CD8-positive, alpha-beta memory T cell (primary cell): ENCODE measurements around the gene SUSD4. TPM values are rescaled to one million over a fixed set of nuclear protein-coding genes. Genes with fewer than 3 reads are reported as not detected.

Experiments
- CTCF ChIA-PET: fragments of 350-600 bp; sonication (Branson Sonifier 250); formaldehyde crosslinking; loops from one replicate; lab custom pipeline; 2021; ENCODE audit warnings: antibody characterized with exemption; lab: Charles Lee
- POLR2A ChIA-PET: fragments of 350-600 bp; sonication (Branson Sonifier 250); formaldehyde crosslinking; loops from one replicate; lab custom pipeline; 2021; ENCODE audit warnings: antibody characterized with exemption; lab: Charles Lee
- DNase-seq, 5 donors: peaks; one replicate each; pipeline versions ENCODE4 v3.0.0 to v3.0.0-alpha.2; 2020 to 2022; ENCODE audit warnings: mixed read lengths in 1 of 5
- H3K27ac ChIP-seq: one replicate; pipeline ENCODE4 v1.7.0; 2013; ENCODE audit warnings: low read depth, mild to moderate bottlenecking, low read length, moderate library complexity
- H3K27me3 ChIP-seq: 2 replicates; pipeline ENCODE4 v1.7.0; 2013; ENCODE audit warnings: low read length, mild to moderate bottlenecking; ENCODE audit not compliant: insufficient read depth, poor library complexity, severe bottlenecking
- H3K36me3 ChIP-seq: 2 replicates; pipeline ENCODE4 v1.7.0; 2013; ENCODE audit warnings: mild to moderate bottlenecking, low read length, moderate library complexity; ENCODE audit not compliant: insufficient read depth
- H3K4me1 ChIP-seq: 2 replicates; pipeline ENCODE4 v1.7.0; 2013; ENCODE audit warnings: mild to moderate bottlenecking, low read length, moderate library complexity; ENCODE audit not compliant: insufficient read depth
- H3K4me3 ChIP-seq: 2 replicates; pipeline ENCODE4 v1.7.0; 2013; ENCODE audit warnings: mild to moderate bottlenecking, low read length
- H3K9me3 ChIP-seq: 2 replicates; pipeline ENCODE4 v1.7.0; 2013; ENCODE audit warnings: mild to moderate bottlenecking, low read length
- H3K27ac Mint-ChIP-seq, 8 donors: one replicate each; pipeline ENCODE4 v1.8.0; 2020 to 2021; ENCODE audit warnings: mixed read lengths in 8 of 8, mild to moderate bottlenecking in 6 of 8, inconsistent platforms in 3 of 8, moderate library complexity in 3 of 8
- H3K27me3 Mint-ChIP-seq, 2 donors: one replicate each; pipeline ENCODE4 v1.8.0; 2020 to 2021; ENCODE audit warnings: mixed read lengths in 2 of 2, mild to moderate bottlenecking in 1 of 2, moderate library complexity in 1 of 2
- H3K36me3 Mint-ChIP-seq, 3 donors: one replicate each; pipeline ENCODE4 v1.8.0; 2020 to 2021; ENCODE audit warnings: mixed read lengths in 3 of 3, inconsistent platforms in 1 of 3, mild to moderate bottlenecking in 1 of 3
- H3K4me1 Mint-ChIP-seq, 3 donors: one replicate each; pipeline ENCODE4 v1.8.0; 2020 to 2021; ENCODE audit warnings: mixed read lengths in 3 of 3, inconsistent platforms in 1 of 3, mild to moderate bottlenecking in 1 of 3
- H3K4me3 Mint-ChIP-seq, 7 donors: one replicate each; pipeline ENCODE4 v1.8.0; 2020 to 2021; ENCODE audit warnings: mixed read lengths in 7 of 7, mild to moderate bottlenecking in 6 of 7, moderate library complexity in 4 of 7, inconsistent platforms in 2 of 7
- H3K9me3 Mint-ChIP-seq, 5 donors: one replicate each; pipeline ENCODE4 v1.8.0; 2020 to 2022; ENCODE audit warnings: mixed read lengths in 5 of 5, mild to moderate bottlenecking in 3 of 5, moderate library complexity in 2 of 5, inconsistent platforms in 1 of 5
- polyA plus RNA-seq: library from polyadenylated mRNA; unstranded; fragments of 300-500 nt; fragmentation: Illumina TruSeq; gene quantifications from one replicate; pipeline ENCODE4 v1.2.3, GENCODE V29; 2021
- total RNA-seq, 2 experiments: library from RNA; stranded (reverse); gene quantifications; one replicate each; pipeline ENCODE4 v1.2.3, GENCODE V29; 2021

SUSD4 gene
- total and polyA plus RNA-seq, 3 experiments from 2014 or later, result 0.16 to 4.2 (median 0.18) TPM

- Mint-ChIP-seq H3K36me3 (no peaks in the 10 kb centered on the region), H3K27me3 (peaks cover 0 to 5% of the 10 kb centered on the region in 2 donors), H3K27ac (no peak overlapping the region), H3K9me3 (no peaks in the 10 kb centered on the region), H3K4me3 (no peak overlapping the region), H3K4me1 (no peaks in the 10 kb centered on the region)
- ChIA-PET POLR2A (no interaction called here), CTCF (no interaction called here)
- no peaks in the 10 kb centered on the region for H3K27me3 ChIP-seq
- H3K27ac ChIP-seq, result no peak overlapping the region
- no peaks in the 10 kb centered on the region for H3K4me1 ChIP-seq
- DNase-seq, result no peak
- no peaks in the 10 kb centered on the region for H3K36me3 ChIP-seq
- H3K4me3 ChIP-seq, result no peak overlapping the region
- no peaks in the 10 kb centered on the region for H3K9me3 ChIP-seq
Observed at GRCh38 chr1:223344491-223344890, 19.5 kb downstream of the SUSD4 start.

- Mint-ChIP-seq H3K36me3 (peaks cover 0 to 2% (median 0%) of the 10 kb centered on the region in 3 donors), H3K4me3 (no peak overlapping the region), H3K27ac (no peak overlapping the region), H3K4me1 (no peaks in the 10 kb centered on the region), H3K27me3 (peaks cover 2% of the 10 kb centered on the region in 2 donors), H3K9me3 (no peaks in the 10 kb centered on the region)
- ChIA-PET CTCF (interaction anchor here (1.5 kb wide), 1 partner anchor 210 kb away, joined by 3 read pairs; no protein-coding TSS in a partner anchor), POLR2A (no interaction called here)
- no peaks in the 10 kb centered on the region for H3K27me3 ChIP-seq
- no peak overlapping the region for H3K27ac ChIP-seq
- H3K9me3 ChIP-seq, result no peaks in the 10 kb centered on the region
- no peaks in the 10 kb centered on the region for H3K36me3 ChIP-seq
- no peak overlapping the region for H3K4me3 ChIP-seq
- no peaks in the 10 kb centered on the region for H3K4me1 ChIP-seq
- no peak for DNase-seq
Observed at GRCh38 chr1:223343692-223344091, 20.3 kb downstream of the SUSD4 start.

GRCh38 chr1:223341121-223341520 lies 22.9 kb downstream of the SUSD4 start:
- H3K36me3 Mint-ChIP-seq, result peaks cover 0 to 2% (median 0%) of the 10 kb centered on the region in 3 donors
- Histone ChIP-seq H3K4me3 (no peak overlapping the region), H3K36me3 (no peaks in the 10 kb centered on the region), H3K27me3 (no peaks in the 10 kb centered on the region), H3K4me1 (no peaks in the 10 kb centered on the region), H3K27ac (no peak overlapping the region), H3K9me3 (no peaks in the 10 kb centered on the region)
- POLR2A ChIA-PET, result no interaction called here
- no peaks in the 10 kb centered on the region for H3K9me3 Mint-ChIP-seq
- H3K27ac Mint-ChIP-seq, result no peak overlapping the region
- H3K4me1 Mint-ChIP-seq, result no peaks in the 10 kb centered on the region
- CTCF ChIA-PET, result no interaction called here
- H3K4me3 Mint-ChIP-seq, result no peak overlapping the region
- peaks cover 0 to 12% of the 10 kb centered on the region in 2 donors for H3K27me3 Mint-ChIP-seq
- DNase-seq, result no peak

- Histone ChIP-seq H3K4me1 (no peaks in the 10 kb centered on the region), H3K27me3 (no peaks in the 10 kb centered on the region), H3K4me3 (no peak overlapping the region), H3K36me3 (no peaks in the 10 kb centered on the region), H3K27ac (no peak overlapping the region), H3K9me3 (no peaks in the 10 kb centered on the region)
- POLR2A ChIA-PET, result no interaction called here
- Mint-ChIP-seq H3K36me3 (peaks cover 0 to 2% (median 0%) of the 10 kb centered on the region in 3 donors), H3K27ac (no peak overlapping the region), H3K9me3 (no peaks in the 10 kb centered on the region), H3K4me1 (no peaks in the 10 kb centered on the region), H3K27me3 (peaks cover 0 to 12% of the 10 kb centered on the region in 2 donors), H3K4me3 (no peak overlapping the region)
- DNase-seq, result no peak
- CTCF ChIA-PET, result no interaction called here
Observed at GRCh38 chr1:223340637-223341036, 23.3 kb downstream of the SUSD4 start.

GRCh38 chr1:223339861-223340260 lies 24.1 kb downstream of the SUSD4 start:
- Histone ChIP-seq H3K36me3 (no peaks in the 10 kb centered on the region), H3K4me3 (no peak overlapping the region), H3K27me3 (no peaks in the 10 kb centered on the region), H3K9me3 (no peaks in the 10 kb centered on the region), H3K27ac (no peak overlapping the region), H3K4me1 (no peaks in the 10 kb centered on the region)
- ChIA-PET CTCF (no interaction called here), POLR2A (no interaction called here)
- H3K36me3 Mint-ChIP-seq, result peaks cover 0 to 2% (median 0%) of the 10 kb centered on the region in 3 donors
- peak overlapping the region in 1 of 8 donors; percentile 59 for H3K27ac Mint-ChIP-seq
- no peaks in the 10 kb centered on the region for H3K9me3 Mint-ChIP-seq
- no peak for DNase-seq
- no peaks in the 10 kb centered on the region for H3K4me1 Mint-ChIP-seq
- H3K4me3 Mint-ChIP-seq, result no peak overlapping the region
- H3K27me3 Mint-ChIP-seq, result peaks cover 2 to 17% of the 10 kb centered on the region in 2 donors

GRCh38 chr1:223338811-223339746 lies 24.9 kb downstream of the SUSD4 start:
- CTCF ChIA-PET, result no interaction called here
- Histone ChIP-seq H3K36me3 (no peaks in the 10 kb centered on the region), H3K27me3 (no peaks in the 10 kb centered on the region), H3K4me1 (no peaks in the 10 kb centered on the region), H3K9me3 (no peaks in the 10 kb centered on the region), H3K4me3 (no peak overlapping the region), H3K27ac (no peak overlapping the region)
- H3K27me3 Mint-ChIP-seq, result peaks cover 2 to 17% of the 10 kb centered on the region in 2 donors
- POLR2A ChIA-PET, result no interaction called here
- no peak overlapping the region for H3K4me3 Mint-ChIP-seq
- H3K27ac Mint-ChIP-seq, result peak overlapping the region in 1 of 8 donors; percentile 39
- no peak for DNase-seq
- no peaks in the 10 kb centered on the region for H3K4me1 Mint-ChIP-seq
- H3K36me3 Mint-ChIP-seq, result peaks cover 0 to 2% (median 0%) of the 10 kb centered on the region in 3 donors
- no peaks in the 10 kb centered on the region for H3K9me3 Mint-ChIP-seq

- ChIA-PET POLR2A (no interaction called here), CTCF (no interaction called here)
- H3K4me3 Mint-ChIP-seq, result no peak overlapping the region
- no peaks in the 10 kb centered on the region for H3K36me3 ChIP-seq
- H3K36me3 Mint-ChIP-seq, result peaks cover 0 to 2% (median 0%) of the 10 kb centered on the region in 3 donors
- no peaks in the 10 kb centered on the region for H3K9me3 ChIP-seq
- no peaks in the 10 kb centered on the region for H3K27me3 ChIP-seq
- no peak overlapping the region for H3K4me3 ChIP-seq
- no peaks in the 10 kb centered on the region for H3K9me3 Mint-ChIP-seq
- no peaks in the 10 kb centered on the region for H3K4me1 Mint-ChIP-seq
- peaks cover 5 to 23% of the 10 kb centered on the region in 2 donors for H3K27me3 Mint-ChIP-seq
- H3K4me1 ChIP-seq, result no peaks in the 10 kb centered on the region
- H3K27ac Mint-ChIP-seq, result no peak overlapping the region
- no peak for DNase-seq
- H3K27ac ChIP-seq, result no peak overlapping the region
Observed at GRCh38 chr1:223337174-223337869, 26.7 kb downstream of the SUSD4 start.

GRCh38 chr1:223334156-223334555 lies 29.8 kb downstream of the SUSD4 start:
- H3K4me1 Mint-ChIP-seq, result peaks cover 0 to 5% (median 0%) of the 10 kb centered on the region in 3 donors
- Histone ChIP-seq H3K9me3 (no peaks in the 10 kb centered on the region), H3K4me3 (no peak overlapping the region), H3K4me1 (peaks cover 10% of the 10 kb centered on the region), H3K27me3 (no peaks in the 10 kb centered on the region), H3K36me3 (no peaks in the 10 kb centered on the region), H3K27ac (no peak overlapping the region)
- H3K36me3 Mint-ChIP-seq, result peaks cover 0 to 1% (median 0%) of the 10 kb centered on the region in 3 donors
- H3K27ac Mint-ChIP-seq, result peak overlapping the region in 1 of 8 donors; percentile 51
- DNase-seq, result no peak
- no peak overlapping the region for H3K4me3 Mint-ChIP-seq
- H3K27me3 Mint-ChIP-seq, result peaks cover 8 to 23% of the 10 kb centered on the region in 2 donors
- ChIA-PET POLR2A (no interaction called here), CTCF (no interaction called here)
- H3K9me3 Mint-ChIP-seq, result no peaks in the 10 kb centered on the region
